IMR-90 (cell line): ENCODE measurements around the gene ESPL1. TPM values are rescaled to one million over a fixed set of nuclear protein-coding genes. Genes with fewer than 3 reads are reported as not detected.

Source experiments
- ATAC-seq: fragments of 200-7000 bp; cut with Tn5 transposase; 2 replicates; pipeline ENCODE4 v1.9.1; 2020; ENCODE audit warnings: low read depth, mild to moderate bottlenecking, moderate library complexity
- BruUV-seq: library from RNA; stranded (reverse); fragments of 400-500 nt; replicated peaks from 2 replicates; lab custom pipeline; 2021; lab: Mats Ljungman, UMichigan
- CTCF ChIA-PET: fragments of 300-600 bp; formaldehyde crosslinking; extraction: SDS; loops from one replicate; lab custom pipeline; 2021; ENCODE audit warnings: antibody characterized with exemption; lab: Yijun Ruan, JAX
- POLR2A ChIA-PET: fragments of 300-600 bp; sonication (Branson Sonifier 250); formaldehyde crosslinking; loops from one replicate; lab custom pipeline; 2022; ENCODE audit warnings: antibody characterized with exemption; ENCODE audit not compliant: unreplicated experiment; lab: Charles Lee
- DNase-seq: peaks from one replicate; pipeline ENCODE4 v3.0.0; 2013
- H2AFZ ChIP-seq: replicated peaks from 2 replicates; pipeline ENCODE3; 2013; ENCODE audit warnings: low read length, mild to moderate bottlenecking; ENCODE audit not compliant: poor library complexity
- H2AK5ac ChIP-seq: 2 replicates; pipeline ENCODE4 v1.6.1; 2013; ENCODE audit warnings: low read depth, low read length, inconsistent platforms
- H2AK9ac ChIP-seq: replicated peaks from 2 replicates; pipeline ENCODE3; 2013; ENCODE audit warnings: mild to moderate bottlenecking, low read depth, low read length, moderate library complexity; ENCODE audit not compliant: poor library complexity
- H2BK120ac ChIP-seq: 2 replicates; pipeline ENCODE4 v1.6.1; 2013; ENCODE audit warnings: low read depth, low read length, inconsistent platforms
- H2BK15ac ChIP-seq: 3 replicates; pipeline ENCODE4 v1.6.1; 2013; ENCODE audit warnings: low read depth, low read length, inconsistent platforms
- H2BK20ac ChIP-seq: 2 replicates; pipeline ENCODE4 v1.6.1; 2013; ENCODE audit warnings: low read depth, mild to moderate bottlenecking, inconsistent platforms, low read length, moderate library complexity
- H2BK5ac ChIP-seq: 2 replicates; pipeline ENCODE4 v1.6.1; 2013; ENCODE audit warnings: mild to moderate bottlenecking, low read depth, low read length, inconsistent platforms; ENCODE audit not compliant: poor library complexity, severe bottlenecking
- H3K14ac ChIP-seq: replicated peaks from 2 replicates; pipeline ENCODE4 v1.6.1; 2013; ENCODE audit warnings: low read depth, low read length, inconsistent platforms
- H3K18ac ChIP-seq: 2 replicates; pipeline ENCODE4 v1.6.1; 2013; ENCODE audit warnings: low read depth, low read length, control low read depth
- H3K23ac ChIP-seq: 2 replicates; pipeline ENCODE4 v1.6.1; 2013; ENCODE audit warnings: low read depth, low read length, inconsistent platforms
- H3K27ac ChIP-seq: 2 replicates; pipeline ENCODE4 v1.5.1; 2013; ENCODE audit warnings: mild to moderate bottlenecking, control low read depth, low read length; ENCODE audit not compliant: insufficient read depth
- H3K27me3 ChIP-seq: 2 replicates; pipeline ENCODE4 v1.6.1; 2013; ENCODE audit warnings: low read length; ENCODE audit not compliant: control insufficient read depth, insufficient read depth
- H3K36me3 ChIP-seq: 2 replicates; pipeline ENCODE4 v1.6.1; 2013; ENCODE audit warnings: low read length, mixed read lengths; ENCODE audit not compliant: control insufficient read depth, insufficient read depth
- H3K4ac ChIP-seq: 2 replicates; pipeline ENCODE4 v1.6.1; 2013; ENCODE audit warnings: low read depth, low read length, inconsistent platforms
- H3K4me1 ChIP-seq: 2 replicates; pipeline ENCODE4 v1.6.1; 2013; ENCODE audit warnings: low read length, mixed read lengths; ENCODE audit not compliant: control insufficient read depth, insufficient read depth
- H3K4me2 ChIP-seq: 2 replicates; pipeline ENCODE4 v1.6.1; 2013; ENCODE audit warnings: low read depth, mild to moderate bottlenecking, control low read depth, low read length, moderate library complexity
- H3K4me3 ChIP-seq: 2 replicates; pipeline ENCODE4 v1.5.1; 2013; ENCODE audit warnings: low read depth, mild to moderate bottlenecking, control low read depth, low read length, moderate library complexity; ENCODE audit not compliant: insufficient read depth
- H3K56ac ChIP-seq: 2 replicates; pipeline ENCODE4 v1.6.1; 2013; ENCODE audit warnings: low read length, inconsistent platforms; ENCODE audit not compliant: insufficient read depth; ENCODE audit errors: extremely low read depth
- H3K79me1 ChIP-seq, 2 experiments: 2 replicates each; pipeline ENCODE4 v1.6.1; 2013; ENCODE audit warnings: low read length in 2 of 2, inconsistent platforms in 1 of 2, low read depth in 1 of 2
- H3K9ac ChIP-seq: 2 replicates; pipeline ENCODE4 v1.6.1; 2013; ENCODE audit warnings: low read depth, low read length, control low read depth
- H3K9me1 ChIP-seq: 2 replicates; pipeline ENCODE4 v1.6.1; 2013; ENCODE audit warnings: low read length, inconsistent platforms; ENCODE audit not compliant: insufficient read depth
- H3K9me3 ChIP-seq: 2 replicates; pipeline ENCODE4 v1.6.1; 2013; ENCODE audit warnings: low read length; ENCODE audit not compliant: control insufficient read depth, insufficient read depth
- H4K20me1 ChIP-seq: 2 replicates; pipeline ENCODE4 v1.6.1; 2013; ENCODE audit warnings: low read length, inconsistent platforms; ENCODE audit not compliant: insufficient read depth
- H4K5ac ChIP-seq: 2 replicates; pipeline ENCODE4 v1.6.1; 2013; ENCODE audit warnings: mild to moderate bottlenecking, low read depth, low read length, control low read depth
- H4K8ac ChIP-seq, 2 experiments: 2 replicates each; pipeline ENCODE4 v1.6.1; 2013; ENCODE audit warnings: low read depth in 2 of 2, low read length in 2 of 2, control low read depth in 1 of 2, inconsistent platforms in 1 of 2
- H4K91ac ChIP-seq: 2 replicates; pipeline ENCODE4 v1.6.1; 2013; ENCODE audit warnings: low read depth, low read length, inconsistent platforms; ENCODE audit not compliant: insufficient read depth
- BHLHE40 ChIP-seq: fragments of 150-350 bp; IDR thresholded peaks from 2 replicates; pipeline ENCODE4 v1.6.1; 2016; ENCODE audit warnings: mild to moderate bottlenecking, low read depth, low read length
- CEBPB ChIP-seq: IDR thresholded peaks from 2 replicates; pipeline ENCODE4 v1.6.1; 2012; ENCODE audit warnings: low read depth, low read length, improper control_type of control experiment
- CHD1 ChIP-seq: IDR thresholded peaks from 2 replicates; pipeline ENCODE4 v1.6.1; 2012; ENCODE audit warnings: low read depth, low read length, improper control_type of control experiment
- CTCF ChIP-seq: conservative IDR thresholded peaks from 2 replicates; pipeline ENCODE4 v1.5.1; 2012; ENCODE audit warnings: mild to moderate bottlenecking, low read depth, low read length, improper control_type of control experiment
- ELK1 ChIP-seq: fragments of 150-350 bp; IDR thresholded peaks from 2 replicates; pipeline ENCODE4 v1.6.1; 2016; ENCODE audit warnings: low read depth, mild to moderate bottlenecking, low read length, moderate library complexity, borderline replicate concordance
- FOS ChIP-seq: fragments of 150-350 bp; IDR thresholded peaks from 2 replicates; pipeline ENCODE4 v1.6.1; 2016; ENCODE audit warnings: low read depth, low read length
- MAFK ChIP-seq: IDR thresholded peaks from 2 replicates; pipeline ENCODE4 v1.6.1; 2012; ENCODE audit warnings: low read depth, low read length, improper control_type of control experiment
- MXI1 ChIP-seq: IDR thresholded peaks from 2 replicates; pipeline ENCODE4 v1.6.1; 2012; ENCODE audit warnings: low read depth, mild to moderate bottlenecking, low read length, moderate library complexity, borderline replicate concordance
- NFE2L2 ChIP-seq: fragments of 150-350 bp; IDR thresholded peaks from 2 replicates; pipeline ENCODE4 v1.6.1; 2016; ENCODE audit warnings: low read depth, mild to moderate bottlenecking, low read length
- POLR2A ChIP-seq: IDR thresholded peaks from 2 replicates; pipeline ENCODE4 v1.6.1; 2012; ENCODE audit warnings: mild to moderate bottlenecking, low read depth, low read length
- RAD21 ChIP-seq: IDR thresholded peaks from 2 replicates; pipeline ENCODE4 v1.6.1; 2012; ENCODE audit warnings: low read length, improper control_type of control experiment
- RFX5 ChIP-seq: IDR thresholded peaks from 2 replicates; pipeline ENCODE4 v1.8.0; 2012; ENCODE audit warnings: low read depth, mild to moderate bottlenecking, low read length, moderate library complexity
- USF2 ChIP-seq: fragments of 150-350 bp; IDR thresholded peaks from 2 replicates; pipeline ENCODE4 v1.6.1; 2017; ENCODE audit warnings: mild to moderate bottlenecking, antibody characterized with exemption, low read length, low read depth
- WGBS, 2 experiments: methylation state at CpG; one replicate each; pipeline versions ENCODE4 v1.1.5 to v1.1.7; 2013; ENCODE audit warnings: missing lambda C conversion rate in 2 of 2; ENCODE audit not compliant: insufficient read length in 1 of 2; ENCODE audit errors: extremely low coverage in 2 of 2; 5-methylcytosine and 5-hydroxymethylcytosine counted together
- dilution Hi-C: fragments of 300-500 bp; cut with HindIII; formaldehyde crosslinking; loops from one replicate; pipeline ENCODE4 v1.14.3; 2018; ENCODE audit warnings: low sequenced_read_pairs; ENCODE audit not compliant: unreplicated experiment
- in situ Hi-C: fragments of 300-500 bp; cut with MboI; formaldehyde crosslinking; loops from 3 replicates; pipeline ENCODE4 v1.14.3; 2019; ENCODE audit warnings: low sequenced_read_pairs, inconsistent platforms, mixed read lengths
- intact Hi-C: fragments of 100-400 bp; cut with micrococcal nuclease; formaldehyde crosslinking; loops from 2 replicates; pipeline ENCODE4 v1.10.0; 2022
- polyA plus RNA-seq, 3 experiments: library from polyadenylated mRNA; depleted of rRNA; stranded (reverse); fragments of >200 nt; gene quantifications; 2 replicates each; pipeline ENCODE4 v1.2.3, GENCODE V29; 2012; ENCODE audit warnings: low replicate concordance in 1 of 3
- total RNA-seq: library from RNA; depleted of rRNA; stranded (reverse); fragments of >200 nt; gene quantifications from 2 replicates; pipeline ENCODE4 v1.2.3, GENCODE V29; 2012

Gene ESPL1
- total and polyA plus RNA-seq, 2 of the 4 experiments (the other 2 are of a cell fraction), result 6.5 to 9.2 TPM

- Histone ChIP-seq H4K91ac (no peak overlapping the region), H2BK15ac (no peak overlapping the region), H3K27ac (peak overlapping the region; percentile 14; the same call in 1 of the 2 replicates), H4K5ac (no peak overlapping the region; the same call in 1 of the 2 replicates), H3K9ac (no peak overlapping the region), H3K18ac (no peak overlapping the region; the same call in 1 of the 2 replicates), H2AK9ac (peak overlapping the region; percentile 92), H3K9me3 (no peaks in the 10 kb centered on the region), H2BK120ac (peak overlapping the region; percentile 26; the same call in 1 of the 2 replicates), H2AK5ac (no peak overlapping the region; the same call in 1 of the 2 replicates), H3K23ac (no peak overlapping the region), H3K27me3 (no peaks in the 10 kb centered on the region), H3K4me1 (peaks cover 25% of the 10 kb centered on the region), H2BK20ac (no peak overlapping the region), H3K4ac (0 out of 2 replicates have a peak overlapping the region, but pooled peaks have one; percentile 10), H2BK5ac (peak overlapping the region; percentile 80), H3K56ac (no peak overlapping the region), H3K79me1 (peaks cover under 1 to 31% of the 10 kb centered on the region in 2 experiments; a peak in 2 of 4 replicates), H3K36me3 (no peaks in the 10 kb centered on the region; the same call in 1 of the 2 replicates), H3K14ac (no peak overlapping the region), H2AFZ (peak overlapping the region; percentile 79), H3K9me1 (peaks cover 10% of the 10 kb centered on the region; the same call in 1 of the 2 replicates), H3K4me2 (peak overlapping the region; percentile 9; the same call in 1 of the 2 replicates), H4K20me1 (no peaks in the 10 kb centered on the region), H3K4me3 (no peak overlapping the region), H4K8ac (peak overlapping the region in 1 of 2 experiments; percentile 75; a peak in 3 of 4 replicates)
- DNase-seq, result peak; percentile 66
- WGBS, 2 experiments, result 88% methylated on average over 5 of the region's 9 CpGs; no CpG with 5 or more reads in 1 of the 2 experiments
- no peak for TF ChIP-seq ELK1
- TF ChIP-seq RAD21, result no peak
- TF ChIP-seq BHLHE40, result no peak
- TF ChIP-seq NFE2L2, result no peak
- TF ChIP-seq CHD1, result no peak
- TF ChIP-seq MAFK, result no peak
- no peak for TF ChIP-seq POLR2A
- no peak for TF ChIP-seq RFX5
- no peak for TF ChIP-seq MXI1
- no peak for TF ChIP-seq CEBPB
- TF ChIP-seq FOS, result no peak
- no peak for TF ChIP-seq CTCF
- TF ChIP-seq USF2, result no peak
- dilution Hi-C loops, result no loop called here
- no peak for ATAC-seq
- ChIA-PET POLR2A (no interaction called here), CTCF (interaction anchor here (1.9 kb wide), 1 partner anchor 77 kb away, joined by 6 read pairs; no protein-coding TSS in a partner anchor)
- BruUV-seq, result no TSS peak
- intact Hi-C loops, result no loop called here
- in situ Hi-C loops, result no loop called here
Measured at GRCh38 chr12:53290661-53291060, 22.6 kb downstream of the ESPL1 start.
